Measurements from ENCODE around the gene GM2A. TPM values are rescaled to one million over a fixed set of nuclear protein-coding genes. Genes with fewer than 3 reads are reported as not detected.

Gene GM2A
- 11.5 TPM for polyA plus RNA-seq (2013, experiment 1 of 2; ENCODE audit: insufficient read length)
- 13.2 TPM for polyA plus RNA-seq (2013, experiment 2 of 2; ENCODE audit: insufficient read length)

DNA sequence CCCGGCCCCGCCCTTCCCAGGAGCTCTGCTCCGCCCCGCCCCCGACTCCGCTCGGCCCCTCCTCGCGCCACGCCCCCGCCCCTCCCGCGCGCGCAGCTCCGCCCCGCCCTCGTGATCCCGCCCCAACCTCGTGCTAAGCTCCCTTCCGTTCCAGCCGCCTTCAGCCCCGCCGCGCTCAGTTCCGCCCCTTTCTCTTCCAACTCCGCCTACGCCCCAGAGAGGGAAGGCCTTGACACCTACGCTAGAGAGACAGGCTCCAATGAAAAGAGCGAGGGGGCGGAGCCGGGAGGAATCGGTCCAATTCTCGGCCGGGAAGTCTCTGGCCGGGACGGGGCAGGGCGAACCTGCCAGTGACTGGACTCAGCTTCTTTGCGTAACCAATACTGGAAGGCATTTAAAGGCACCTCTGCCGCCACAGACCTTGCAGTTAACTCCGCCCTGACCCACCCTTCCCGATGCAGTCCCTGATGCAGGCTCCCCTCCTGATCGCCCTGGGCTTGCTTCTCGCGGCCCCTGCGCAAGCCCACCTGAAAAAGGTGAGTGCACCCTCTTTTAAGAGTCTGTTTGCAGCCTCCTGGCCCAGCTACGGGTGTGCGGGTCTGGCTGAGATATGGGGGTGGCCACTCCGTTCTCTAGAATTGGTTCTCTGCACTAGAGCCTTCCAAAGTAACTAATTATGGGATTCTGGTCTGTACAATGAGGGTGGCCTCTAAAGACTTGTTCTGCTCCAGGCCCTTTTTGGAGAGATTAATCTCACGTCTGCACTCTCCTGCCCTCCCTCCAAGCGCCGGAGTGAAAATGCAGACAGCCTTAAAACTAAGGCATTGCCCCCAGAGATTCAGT lies at the start of gene GM2A:
Gene GM2A (plus strand): TSS at position 424 of the 843 bp plus-strand sequence. CDS start 32 bp downstream, at position 456.
- DNase-seq: peak; percentile 99

DNA sequence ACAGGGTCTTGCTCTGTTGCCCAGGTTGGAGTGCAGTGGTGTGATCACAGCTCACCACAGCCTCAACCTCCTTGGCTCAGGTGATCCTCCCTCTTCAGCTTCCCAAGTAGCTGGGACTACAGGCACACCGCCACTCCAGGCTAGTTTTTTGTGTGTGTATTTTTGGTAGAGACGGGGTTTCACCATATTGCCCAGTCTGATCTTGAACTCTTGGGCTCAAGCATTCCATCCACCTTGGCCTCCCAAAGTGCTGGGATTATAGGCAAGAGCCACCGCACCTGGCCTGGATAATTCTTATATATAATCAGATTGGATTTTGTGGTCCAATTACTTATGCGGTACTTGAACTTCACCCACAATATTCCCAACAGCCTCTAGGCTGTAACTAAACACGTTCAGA lies 48.9 kb upstream of the GM2A start:
- DNase-seq: no peak

DNA sequence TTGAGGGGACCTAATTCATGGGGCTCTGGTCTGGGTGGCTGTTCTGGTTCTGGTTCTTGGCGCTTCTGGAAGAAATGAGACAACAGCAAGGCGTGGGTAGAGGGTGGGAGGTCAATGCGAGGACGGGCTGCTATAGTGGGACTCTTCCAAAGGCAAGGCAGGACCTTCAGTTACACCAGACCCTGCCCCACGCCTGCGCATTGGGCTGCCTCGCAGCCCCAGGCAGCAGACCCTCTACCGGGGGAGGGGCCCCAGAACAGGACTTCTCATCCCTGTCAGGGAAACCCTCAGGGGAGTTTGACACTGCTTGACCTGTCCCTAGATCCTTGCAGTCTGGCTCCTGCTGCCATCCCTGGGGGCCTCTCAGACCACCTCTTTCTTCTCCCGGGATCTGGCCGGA lies 47.6 kb upstream of the GM2A start:
- no peak for DNase-seq

DNA sequence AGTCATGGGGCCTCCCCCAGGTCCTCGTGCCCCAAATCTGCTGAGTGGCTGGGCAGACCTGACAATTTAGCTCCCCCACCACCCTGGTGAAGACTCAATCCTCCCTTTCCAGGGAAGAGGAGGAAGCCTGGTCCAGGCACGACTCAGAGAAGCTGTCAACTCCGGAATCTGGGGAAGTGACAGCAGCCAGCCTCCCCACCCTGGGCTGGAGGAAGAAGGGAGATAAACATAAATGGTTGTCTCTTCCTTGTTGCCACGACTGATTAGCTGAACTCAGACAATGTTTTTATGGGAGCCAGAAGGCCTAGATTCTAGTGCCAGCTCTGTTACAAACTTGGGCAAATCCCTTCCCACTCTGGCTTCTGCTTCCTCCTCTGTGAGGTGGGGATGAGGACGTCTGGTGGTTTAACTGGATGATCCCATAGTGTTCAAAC lies 44.5 kb upstream of the GM2A start:
- no peak for DNase-seq

DNA sequence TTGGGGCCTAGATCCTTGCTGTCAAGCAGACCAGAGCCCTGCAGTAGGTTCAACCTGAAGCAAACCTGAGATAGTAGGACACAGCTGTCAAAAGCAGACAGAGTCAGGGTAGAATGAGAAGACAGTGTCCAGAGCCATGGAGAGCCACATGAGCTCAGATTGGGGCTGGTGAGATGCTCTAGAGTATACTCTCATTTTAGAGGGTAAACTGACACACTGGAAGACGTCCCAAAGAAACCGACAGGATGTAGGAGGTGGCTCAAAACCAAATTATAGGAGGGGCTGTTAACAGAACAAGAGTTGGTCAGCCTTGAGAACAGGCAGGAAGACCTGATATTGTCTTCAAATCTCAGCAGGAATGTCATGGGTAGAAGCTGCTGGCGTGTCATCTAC lies 40.6 kb upstream of the GM2A start:
- DNase-seq: no peak

DNA sequence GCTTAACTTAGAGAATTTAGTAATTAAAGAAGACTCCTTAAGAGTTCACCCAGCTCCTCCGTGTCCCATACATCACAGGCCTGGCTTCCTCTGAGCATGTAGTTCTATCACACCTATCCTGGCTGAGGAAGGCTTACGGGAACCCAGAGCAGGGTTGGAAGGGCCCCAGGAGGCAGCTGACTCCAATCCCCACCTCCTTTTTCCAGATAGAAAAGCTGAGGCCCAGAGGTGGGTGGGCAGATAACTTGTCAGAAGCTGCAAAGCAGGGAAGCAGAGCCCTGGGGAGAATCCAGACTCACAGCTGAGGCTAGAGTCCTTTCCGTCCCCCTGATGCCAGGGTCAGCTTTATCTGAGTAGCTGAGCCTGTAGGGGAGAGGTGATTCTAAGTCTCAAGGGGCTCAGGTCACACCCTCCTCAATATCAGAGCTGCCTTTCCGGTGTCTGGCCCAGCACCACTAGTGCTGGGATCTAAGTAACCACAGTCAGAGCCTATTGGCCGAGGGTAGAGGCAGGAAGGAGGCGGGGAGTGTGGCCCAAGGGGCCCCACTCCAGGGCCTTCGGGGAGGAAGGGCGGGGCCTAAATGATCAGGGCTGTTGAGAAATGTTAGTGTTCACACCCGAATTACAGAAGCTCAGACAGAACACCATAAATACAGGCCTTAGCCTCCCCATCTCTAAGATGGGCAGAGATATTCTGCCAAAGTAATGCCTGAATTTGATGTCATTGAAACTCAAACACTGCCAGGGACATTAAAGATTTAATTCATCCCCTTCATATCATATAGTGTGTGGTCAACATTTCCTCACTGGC lies 39.0 kb upstream of the GM2A start:
- peak; percentile 40 for DNase-seq

DNA sequence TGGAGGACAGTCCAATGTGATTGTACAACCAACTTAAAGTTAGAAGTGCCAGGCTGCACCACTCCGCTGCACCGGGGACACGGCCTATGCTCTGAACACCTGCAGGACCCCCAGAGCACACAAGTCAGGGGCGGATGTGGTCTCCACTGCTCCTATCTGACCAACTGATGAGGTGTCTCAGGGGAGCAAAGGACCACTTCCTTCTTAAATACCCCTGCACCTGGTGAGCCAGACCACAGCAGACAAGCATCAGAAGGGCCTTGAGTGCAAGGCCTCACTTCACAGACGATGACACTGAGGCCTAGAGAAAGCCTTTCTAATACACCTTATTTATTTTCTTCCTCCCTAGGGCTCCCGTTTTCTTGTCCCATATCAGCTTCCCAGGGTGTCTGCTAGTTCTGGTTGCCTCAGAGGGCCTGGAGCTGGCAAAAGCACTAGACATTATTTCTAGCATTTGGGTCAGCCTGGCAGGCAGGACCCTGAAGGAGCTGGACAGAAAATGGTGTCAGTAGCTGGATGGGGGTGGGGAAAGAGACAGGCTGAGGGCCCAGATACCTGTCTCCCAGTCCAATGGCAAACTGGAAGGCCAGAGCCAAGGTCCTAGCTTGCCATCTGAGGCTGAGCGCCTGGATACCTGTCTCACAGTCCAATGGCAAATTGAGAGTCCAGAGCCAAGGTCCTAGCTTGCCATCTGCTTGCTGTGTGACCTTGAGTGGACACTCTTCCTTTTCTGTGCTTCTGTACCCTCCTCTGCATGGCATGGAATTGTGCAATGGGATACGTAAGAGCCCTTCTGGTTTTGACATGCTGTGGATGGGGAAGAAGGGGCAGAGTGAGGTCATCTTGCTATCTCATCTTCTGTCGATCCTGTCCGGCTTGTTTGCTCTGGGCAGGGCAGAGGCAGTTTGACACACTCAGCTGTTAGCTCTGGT lies 38.1 kb upstream of the GM2A start:
- no peak for DNase-seq

DNA sequence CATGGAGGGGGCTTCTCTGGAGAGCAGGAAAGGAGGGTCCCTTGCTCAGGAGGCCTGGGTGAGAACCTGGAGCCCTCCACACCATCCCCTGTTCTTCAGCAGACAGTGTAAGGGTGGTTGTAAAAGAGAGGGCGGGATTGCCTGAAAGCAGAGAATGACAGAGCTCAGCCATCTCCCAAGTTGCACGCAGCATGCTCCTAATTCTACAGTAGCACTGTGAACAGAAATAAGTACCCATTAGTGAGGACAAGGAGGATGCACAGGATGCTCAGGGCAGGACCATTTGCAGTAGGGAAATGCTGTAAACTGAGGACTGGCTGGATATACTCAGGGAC lies 37.5 kb upstream of the GM2A start:
- no peak for DNase-seq

DNA sequence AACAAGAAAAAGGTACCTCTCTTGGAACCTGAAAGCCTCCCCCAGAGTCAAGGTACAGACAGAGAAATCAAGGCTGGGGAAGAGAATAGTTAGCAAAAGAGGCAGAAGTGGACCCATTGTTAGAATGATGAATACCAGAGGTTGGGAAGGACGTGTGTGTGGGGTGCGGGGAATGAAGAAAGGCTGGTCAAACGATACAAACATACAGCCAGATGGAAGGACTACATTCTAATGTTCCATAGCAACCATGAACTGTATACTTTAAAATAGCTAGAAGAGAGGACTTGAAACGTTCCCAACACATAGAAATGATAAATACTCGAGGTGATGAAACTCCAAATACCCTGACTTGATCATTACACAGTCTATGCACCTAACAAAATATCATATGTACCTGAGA lies 36.2 kb upstream of the GM2A start:
- DNase-seq: no peak

DNA sequence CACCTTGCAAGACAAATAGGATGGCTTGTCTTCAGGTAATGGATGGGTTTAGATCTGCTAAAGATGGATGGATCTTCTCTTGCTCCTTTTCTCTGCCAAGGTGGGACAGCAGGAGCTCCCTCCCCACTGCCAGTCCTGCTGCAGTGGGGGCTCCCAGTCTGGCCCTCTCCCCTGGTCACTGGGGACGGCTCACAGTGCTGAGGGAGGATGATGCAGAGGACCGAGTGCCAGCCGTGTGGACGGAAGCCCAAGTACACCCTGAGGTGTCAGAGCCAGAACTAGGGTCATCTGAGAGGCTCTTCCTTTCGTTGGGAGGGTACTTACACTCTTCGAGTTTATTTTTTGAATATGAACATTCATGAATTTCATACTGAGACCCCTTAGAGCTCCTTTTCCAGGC lies 34.8 kb upstream of the GM2A start:
- no peak for DNase-seq

DNA sequence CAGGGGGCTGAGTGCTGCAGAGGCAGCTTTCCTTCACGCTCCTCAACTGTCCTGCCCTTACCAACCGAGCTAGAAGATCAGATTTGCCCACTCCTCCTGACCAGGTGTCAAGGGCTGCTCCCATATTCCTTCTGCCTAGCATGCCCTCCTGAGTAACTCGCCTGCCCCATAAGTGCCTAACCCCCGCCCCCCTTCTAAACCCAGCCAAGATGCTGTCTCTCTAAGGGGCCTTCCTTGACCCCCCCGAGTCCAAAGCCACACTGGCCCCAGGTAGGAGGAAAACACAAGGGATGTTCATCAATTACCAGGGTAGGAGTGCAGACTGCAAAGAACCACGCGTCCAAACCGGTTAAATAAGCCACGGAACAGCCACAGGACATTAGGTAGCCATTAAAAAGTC lies 33.8 kb upstream of the GM2A start:
- DNase-seq: no peak

DNA sequence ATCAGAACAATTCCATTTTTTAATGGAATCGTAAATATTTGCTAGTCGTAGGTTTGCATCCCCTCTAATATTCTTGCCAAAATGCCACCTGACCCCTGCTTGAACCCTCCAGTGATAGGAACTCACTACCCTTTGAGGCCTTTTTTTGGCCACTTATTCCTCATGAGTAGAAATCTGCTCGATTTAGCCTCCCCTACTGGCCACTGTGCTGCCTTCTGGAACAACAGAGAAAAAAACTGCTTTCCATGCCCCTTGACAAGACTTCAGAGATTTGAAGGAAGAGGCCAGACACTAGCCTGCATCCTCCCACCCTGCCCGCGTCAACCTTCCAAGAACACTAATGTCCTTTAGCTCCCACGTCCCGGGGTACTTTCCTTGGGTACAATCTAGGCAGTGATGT lies 33.2 kb upstream of the GM2A start:
- DNase-seq: no peak

DNA sequence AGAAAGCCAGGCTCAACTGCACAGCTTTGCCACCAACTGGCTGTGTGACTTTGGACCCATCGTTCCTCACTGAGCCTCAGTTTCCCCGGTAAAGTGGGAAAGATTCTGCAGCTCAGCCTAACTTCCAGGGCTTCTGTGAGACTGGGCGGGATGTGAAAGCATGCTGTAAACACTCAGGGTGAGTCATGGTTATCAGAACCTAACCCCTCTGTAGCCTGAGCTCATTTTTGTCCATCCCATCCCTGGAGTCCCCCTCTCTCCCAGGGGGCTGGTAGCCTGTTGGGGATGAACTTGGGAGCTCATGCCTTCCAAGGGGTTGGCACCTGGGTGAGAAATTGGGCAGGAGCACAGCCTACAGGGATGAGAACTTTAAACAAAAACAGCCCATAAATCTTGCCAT lies 31.4 kb upstream of the GM2A start:
- no peak for DNase-seq

DNA sequence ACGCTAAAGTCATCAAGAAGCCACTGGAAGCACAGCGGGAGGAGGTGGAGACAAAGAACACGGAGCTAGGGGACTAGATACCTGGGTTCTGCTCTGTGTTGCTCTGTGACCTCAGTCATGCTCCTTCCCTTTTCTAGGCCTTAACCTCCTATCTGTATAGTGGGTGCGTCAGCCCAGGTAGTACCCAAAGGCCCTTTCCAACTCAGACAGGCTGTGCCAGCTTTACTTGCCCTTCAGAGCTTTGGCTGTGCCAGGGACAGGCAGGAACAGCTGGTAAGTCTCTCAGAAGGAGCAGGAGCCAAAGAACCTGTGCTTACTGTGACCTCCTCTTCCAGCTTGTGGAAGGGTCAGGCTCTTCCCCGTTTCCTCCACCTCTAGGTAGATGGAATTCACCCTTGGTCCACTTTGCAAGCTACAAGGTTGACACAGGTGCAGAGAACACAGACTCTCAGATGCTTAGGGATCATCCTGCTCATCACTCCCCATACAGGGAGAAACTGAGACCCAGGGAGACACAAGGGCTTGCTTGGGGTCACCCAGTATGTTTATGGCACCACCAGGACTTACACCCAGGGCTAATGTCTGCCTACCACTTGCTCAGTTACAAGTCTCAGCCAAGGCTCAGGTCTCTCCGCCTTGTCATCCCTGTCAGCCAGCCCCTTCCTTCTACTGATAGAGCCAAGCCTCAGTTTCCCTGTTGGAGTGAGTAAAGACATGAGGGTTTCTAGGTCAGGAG lies 30.8 kb upstream of the GM2A start:
- DNase-seq: no peak

DNA sequence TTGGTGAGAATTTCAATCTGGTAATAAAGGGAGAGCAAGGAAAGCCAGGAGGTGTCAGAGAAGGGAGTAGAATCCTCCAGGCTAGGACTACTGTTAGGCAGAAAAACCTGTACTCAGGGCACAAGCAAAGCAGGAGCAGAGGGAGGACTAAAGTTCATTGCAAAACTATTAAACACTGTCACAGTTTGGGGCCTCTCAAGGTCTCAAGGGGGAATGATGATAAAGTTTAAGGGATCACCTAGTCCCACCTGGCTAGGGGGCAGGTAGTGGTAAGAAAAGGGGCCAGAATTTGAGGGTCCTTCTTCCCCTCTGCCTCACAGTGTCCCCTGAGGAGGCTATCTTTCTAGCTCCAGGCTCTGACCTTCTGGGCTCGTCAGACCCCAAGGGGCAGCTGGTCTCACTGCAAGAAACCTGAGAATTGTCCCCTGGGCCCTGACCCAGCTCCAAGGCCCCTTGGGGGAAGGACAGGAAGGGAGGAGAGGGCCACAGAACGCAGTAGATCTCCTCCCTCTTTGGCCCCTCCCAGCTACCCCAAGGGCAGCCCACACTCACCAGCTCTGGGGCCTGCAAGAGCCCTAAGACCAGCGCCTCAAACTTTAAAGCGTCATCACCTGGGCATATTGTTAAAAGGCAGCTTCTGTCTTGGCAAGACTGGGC lies 30.1 kb upstream of the GM2A start:
- no peak for DNase-seq

DNA sequence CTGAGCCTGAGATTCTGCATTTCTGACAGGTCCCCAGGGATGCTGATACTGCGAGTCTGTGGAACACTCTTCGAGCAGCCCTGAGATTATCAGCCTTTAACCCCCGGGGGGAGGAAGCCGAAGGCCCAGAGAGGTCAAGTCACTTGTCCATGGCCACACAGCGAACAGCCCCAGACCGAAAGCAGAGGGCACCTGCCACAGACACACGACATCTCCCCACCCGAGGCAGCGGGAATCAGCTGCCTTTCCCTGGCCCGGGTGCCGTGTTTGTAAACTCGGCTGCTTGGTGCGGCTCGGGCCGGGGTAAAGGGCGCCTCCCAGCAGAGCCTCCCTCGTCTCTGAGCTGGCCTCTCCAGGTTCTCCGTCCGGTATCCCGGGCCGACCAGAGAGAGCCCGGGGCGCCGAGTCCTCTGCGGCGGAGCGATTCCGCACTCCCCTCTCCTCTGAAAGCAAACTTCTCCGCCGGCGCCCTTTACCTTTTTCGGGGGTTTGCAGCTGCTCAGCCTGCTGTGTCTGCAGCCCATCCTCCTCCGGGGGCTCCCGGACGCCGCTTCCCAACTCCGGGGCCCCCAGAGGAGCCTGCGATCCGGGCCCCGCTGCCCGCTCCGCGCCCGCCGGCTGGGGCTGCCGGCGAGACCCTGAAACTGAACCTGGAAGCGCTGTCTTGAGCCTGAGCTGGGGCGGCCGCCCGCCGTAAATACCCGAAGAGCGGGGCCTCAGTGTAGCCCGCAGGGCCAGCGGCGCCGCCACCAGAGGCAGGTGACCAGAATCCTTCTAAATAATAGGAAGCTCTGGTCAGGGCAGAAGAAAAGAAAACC lies 29.3 kb upstream of the GM2A start, which contains the start of gene CCDC69:
Gene CCDC69 (minus strand): TSS at position 646 of the 818 bp plus-strand sequence. CDS start 122 bp downstream, at position 524.
- DNase-seq: peak; percentile 61

DNA sequence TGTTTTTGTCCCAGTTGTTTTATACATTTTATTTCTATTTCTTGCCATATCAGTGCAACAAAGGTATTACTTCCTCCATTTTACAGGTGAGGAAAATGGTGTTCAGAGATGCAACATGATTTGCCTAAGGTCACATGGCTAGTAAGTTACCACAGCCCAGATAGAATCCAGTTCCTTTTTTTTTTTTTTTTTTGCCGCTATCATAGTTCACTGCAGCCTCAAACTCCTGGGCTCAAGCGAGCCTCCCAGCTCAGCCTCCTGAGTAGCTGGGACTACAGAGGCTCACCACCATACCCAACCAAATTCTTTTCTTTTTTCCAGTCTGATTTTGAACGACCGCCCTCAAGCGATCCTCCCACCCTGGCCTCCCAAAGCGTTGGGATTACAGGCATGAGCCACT lies 28.6 kb upstream of the GM2A start:
- no peak for DNase-seq

DNA sequence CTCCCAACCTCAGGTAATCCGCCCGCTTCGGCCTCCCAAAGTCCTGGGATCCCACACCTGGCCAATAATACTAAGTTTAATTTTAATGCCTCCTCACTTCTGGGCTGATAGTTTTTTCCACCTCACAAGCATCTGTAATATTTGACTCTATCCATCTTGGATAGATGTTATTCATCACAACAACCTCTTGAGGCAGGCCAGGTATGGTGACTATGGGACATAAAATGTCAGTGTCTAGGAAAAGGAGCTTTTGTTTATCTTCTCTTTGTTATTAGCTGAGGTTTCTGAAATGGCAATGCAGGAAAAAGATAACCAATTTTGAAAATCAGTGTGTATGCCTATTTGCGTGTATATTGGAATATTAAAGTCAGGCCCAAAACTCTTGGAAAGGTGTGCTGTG lies 27.9 kb upstream of the GM2A start:
- no peak for DNase-seq

DNA sequence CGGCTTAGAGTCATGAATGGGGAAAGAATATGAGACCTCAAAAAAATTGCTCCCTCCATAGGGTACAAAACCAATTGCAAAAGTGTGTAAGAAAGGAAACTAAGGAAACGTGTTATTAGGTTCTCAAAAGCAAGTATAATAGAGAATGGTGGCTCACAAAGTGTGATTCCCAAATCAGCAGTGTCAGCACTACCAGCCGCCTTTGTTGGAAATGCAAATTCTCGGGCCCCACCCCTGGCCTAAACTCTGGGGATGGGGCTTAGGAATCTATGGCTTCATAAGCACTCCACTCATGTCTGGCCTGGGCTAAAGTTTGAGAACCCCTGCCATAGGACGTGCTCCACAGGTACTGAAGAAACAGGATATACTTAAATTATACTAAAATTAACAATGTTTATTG lies 27.5 kb upstream of the GM2A start:
- no peak for DNase-seq

DNA sequence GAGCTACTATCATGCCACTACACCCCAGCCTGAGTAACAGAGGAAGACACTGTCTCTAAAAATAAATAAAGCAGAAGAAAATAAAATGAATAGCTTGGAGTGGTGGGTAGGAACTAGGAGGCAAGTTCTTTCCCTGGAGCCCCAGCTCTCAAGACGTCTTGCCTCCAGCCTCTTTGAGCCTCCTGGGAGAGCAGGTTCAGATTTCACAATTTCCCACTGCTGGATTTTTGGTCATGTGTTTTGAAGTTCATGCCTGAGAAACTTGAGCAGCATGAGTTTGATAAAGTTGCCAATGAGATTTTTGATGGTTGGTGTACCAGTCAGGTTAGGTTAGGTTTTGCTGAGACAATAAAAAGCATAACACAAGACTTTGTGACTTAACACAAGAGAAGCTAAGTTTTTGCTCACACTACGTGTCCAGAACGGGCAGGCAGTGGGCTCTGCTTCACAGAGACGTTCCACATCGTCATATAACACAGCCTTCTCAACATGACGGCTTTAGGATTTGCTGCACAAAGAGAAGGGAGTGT lies 25.0 kb upstream of the GM2A start:
- no peak for DNase-seq

Measured in fibroblast of skin of scalp (primary cell).